Measurements from ENCODE around the gene RANBP1. TPM values are rescaled to one million over a fixed set of nuclear protein-coding genes. Genes with fewer than 3 reads are reported as not detected.

RANBP1 gene
- total RNA-seq, 4 donors from 2014 or later: 104 to 159 (median 119) TPM

GRCh38 chr22:20087319-20088262 is 28.3 kb upstream of the RANBP1 start:
- 90 to 93% methylated on average over 14 of the region's 14 CpGs for WGBS, 2 donors
- DNase-seq (ENCODE audit: low spot score in 2 of 2): no peak
- TF ChIP-seq CTCF (IDR thresholded peaks at IDR 0.05) (no peak), POLR2A (IDR thresholded peaks at IDR 0.05) (no peak)
- no peak overlapping the region for H3K4me3 ChIP-seq (ENCODE audit: low read depth, poor library complexity, severe bottlenecking)
- intact Hi-C loops (cut with DNase I; ENCODE audit: low total_unique reads): no loop called here

- WGBS, 2 donors: 91 to 94% methylated on average over 8 of the region's 8 CpGs
- H3K4me3 ChIP-seq (ENCODE audit: low read depth, poor library complexity, severe bottlenecking): no peak overlapping the region
- intact Hi-C loops (cut with DNase I; ENCODE audit: low total_unique reads): no loop called here
- TF ChIP-seq CTCF (IDR thresholded peaks at IDR 0.05): no peak
- no peak for TF ChIP-seq POLR2A (IDR thresholded peaks at IDR 0.05)
- no peak for DNase-seq (ENCODE audit: low spot score in 2 of 2)
These were observed 27.6 kb upstream of the RANBP1 start for GRCh38 chr22:20088263-20088648.

GRCh38 chr22:20089226-20089976 is 26.5 kb upstream of the RANBP1 start:
- intact Hi-C loops (cut with DNase I; ENCODE audit: low total_unique reads): no loop called here
- no peak for DNase-seq (ENCODE audit: low spot score in 2 of 2)
- TF ChIP-seq CTCF (IDR thresholded peaks at IDR 0.05) (no peak), POLR2A (IDR thresholded peaks at IDR 0.05) (no peak)
- H3K4me3 ChIP-seq (ENCODE audit: low read depth, poor library complexity, severe bottlenecking): no peak overlapping the region
- 88 to 93% methylated on average over 17 of the region's 17 CpGs for WGBS, 2 donors

GRCh38 chr22:20089977-20090729 is 25.8 kb upstream of the RANBP1 start:
- intact Hi-C loops (cut with DNase I; ENCODE audit: low total_unique reads): loop anchor here (10.0 kb wide), 1 partner anchor 55 kb away; no protein-coding TSS in a partner anchor

More at GRCh38 chr22:20089977-20090729, 25.8 kb upstream of the RANBP1 start:
- DNase-seq (ENCODE audit: low spot score in 2 of 2): no peak
- TF ChIP-seq CTCF (IDR thresholded peaks at IDR 0.05): no peak
- TF ChIP-seq POLR2A (IDR thresholded peaks at IDR 0.05): no peak
- H3K4me3 ChIP-seq (ENCODE audit: low read depth, poor library complexity, severe bottlenecking): no peak overlapping the region
- WGBS, 2 donors: 94 to 95% methylated on average over 11 of the region's 11 CpGs
